ENCODE results near the gene GRB10. TPM values are rescaled to one million over a fixed set of nuclear protein-coding genes. Genes with fewer than 3 reads are reported as not detected.

The GRB10 gene
- total RNA-seq, 1 experiment from 2014 or later = 38.3 TPM

DNA sequence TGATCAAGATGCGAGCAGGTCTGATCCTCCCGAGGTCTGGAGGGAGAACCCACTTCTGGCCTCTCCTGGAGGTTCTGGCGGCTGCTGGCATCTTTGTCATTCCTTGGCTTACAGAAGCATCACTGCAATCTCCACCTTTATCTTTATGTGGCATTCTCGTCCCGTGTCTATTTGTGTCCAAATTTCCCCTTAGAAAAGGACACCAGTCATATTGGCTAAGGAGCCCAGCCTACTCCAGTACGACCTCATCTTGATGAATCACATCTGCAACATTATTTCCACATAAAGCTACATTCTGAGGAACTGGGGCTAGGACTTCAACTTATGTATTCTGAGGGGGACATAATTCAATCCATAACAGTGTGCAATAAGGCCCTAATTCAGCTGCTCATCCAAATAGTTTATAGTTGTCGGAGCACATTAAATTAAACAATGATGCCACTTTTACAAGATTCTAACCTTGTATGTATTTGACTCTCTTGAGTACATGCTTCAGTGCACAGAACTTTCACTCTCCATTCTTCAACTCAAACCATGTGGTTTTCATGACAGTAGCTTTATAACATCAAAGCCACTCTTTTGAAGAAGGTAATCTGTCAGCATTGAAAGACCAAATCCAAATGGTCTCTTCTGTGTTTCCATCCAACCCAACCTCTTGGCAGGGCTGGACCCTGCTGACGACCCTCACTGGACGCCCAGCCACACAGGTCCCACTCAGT is 131.3 kb downstream of the GRB10 start:
- TF ChIP-seq, protein P1, sequence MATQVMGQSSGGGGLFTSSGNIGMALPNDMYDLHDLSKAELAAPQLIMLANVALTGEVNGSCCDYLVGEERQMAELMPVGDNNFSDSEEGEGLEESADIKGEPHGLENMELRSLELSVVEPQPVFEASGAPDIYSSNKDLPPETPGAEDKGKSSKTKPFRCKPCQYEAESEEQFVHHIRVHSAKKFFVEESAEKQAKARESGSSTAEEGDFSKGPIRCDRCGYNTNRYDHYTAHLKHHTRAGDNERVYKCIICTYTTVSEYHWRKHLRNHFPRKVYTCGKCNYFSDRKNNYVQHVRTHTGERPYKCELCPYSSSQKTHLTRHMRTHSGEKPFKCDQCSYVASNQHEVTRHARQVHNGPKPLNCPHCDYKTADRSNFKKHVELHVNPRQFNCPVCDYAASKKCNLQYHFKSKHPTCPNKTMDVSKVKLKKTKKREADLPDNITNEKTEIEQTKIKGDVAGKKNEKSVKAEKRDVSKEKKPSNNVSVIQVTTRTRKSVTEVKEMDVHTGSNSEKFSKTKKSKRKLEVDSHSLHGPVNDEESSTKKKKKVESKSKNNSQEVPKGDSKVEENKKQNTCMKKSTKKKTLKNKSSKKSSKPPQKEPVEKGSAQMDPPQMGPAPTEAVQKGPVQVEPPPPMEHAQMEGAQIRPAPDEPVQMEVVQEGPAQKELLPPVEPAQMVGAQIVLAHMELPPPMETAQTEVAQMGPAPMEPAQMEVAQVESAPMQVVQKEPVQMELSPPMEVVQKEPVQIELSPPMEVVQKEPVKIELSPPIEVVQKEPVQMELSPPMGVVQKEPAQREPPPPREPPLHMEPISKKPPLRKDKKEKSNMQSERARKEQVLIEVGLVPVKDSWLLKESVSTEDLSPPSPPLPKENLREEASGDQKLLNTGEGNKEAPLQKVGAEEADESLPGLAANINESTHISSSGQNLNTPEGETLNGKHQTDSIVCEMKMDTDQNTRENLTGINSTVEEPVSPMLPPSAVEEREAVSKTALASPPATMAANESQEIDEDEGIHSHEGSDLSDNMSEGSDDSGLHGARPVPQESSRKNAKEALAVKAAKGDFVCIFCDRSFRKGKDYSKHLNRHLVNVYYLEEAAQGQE (IDR thresholded peaks at IDR 0.05; ENCODE audit: insufficient read depth in 1 of 2, low read depth in 2 of 2, low read length in 1 of 2) = no peak
- TF ChIP-seq, protein P2, sequence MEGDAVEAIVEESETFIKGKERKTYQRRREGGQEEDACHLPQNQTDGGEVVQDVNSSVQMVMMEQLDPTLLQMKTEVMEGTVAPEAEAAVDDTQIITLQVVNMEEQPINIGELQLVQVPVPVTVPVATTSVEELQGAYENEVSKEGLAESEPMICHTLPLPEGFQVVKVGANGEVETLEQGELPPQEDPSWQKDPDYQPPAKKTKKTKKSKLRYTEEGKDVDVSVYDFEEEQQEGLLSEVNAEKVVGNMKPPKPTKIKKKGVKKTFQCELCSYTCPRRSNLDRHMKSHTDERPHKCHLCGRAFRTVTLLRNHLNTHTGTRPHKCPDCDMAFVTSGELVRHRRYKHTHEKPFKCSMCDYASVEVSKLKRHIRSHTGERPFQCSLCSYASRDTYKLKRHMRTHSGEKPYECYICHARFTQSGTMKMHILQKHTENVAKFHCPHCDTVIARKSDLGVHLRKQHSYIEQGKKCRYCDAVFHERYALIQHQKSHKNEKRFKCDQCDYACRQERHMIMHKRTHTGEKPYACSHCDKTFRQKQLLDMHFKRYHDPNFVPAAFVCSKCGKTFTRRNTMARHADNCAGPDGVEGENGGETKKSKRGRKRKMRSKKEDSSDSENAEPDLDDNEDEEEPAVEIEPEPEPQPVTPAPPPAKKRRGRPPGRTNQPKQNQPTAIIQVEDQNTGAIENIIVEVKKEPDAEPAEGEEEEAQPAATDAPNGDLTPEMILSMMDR (IDR thresholded peaks at IDR 0.05) = no peak
- no peak for TF ChIP-seq SIN3A (IDR thresholded peaks at IDR 0.05; ENCODE audit: borderline replicate concordance, insufficient read depth, low read depth, low read length)
- no peak for TF ChIP-seq POLR2AphosphoS5 (IDR thresholded peaks at IDR 0.05; ENCODE audit: low read depth, low read length)
- TF ChIP-seq TCF7L2 (IDR thresholded peaks at IDR 0.05; ENCODE audit: low read depth, low read length) = no peak
- no peak overlapping the region for H3K4me3 ChIP-seq (ENCODE audit: low read depth in 2 of 2, low read length in 2 of 2)
- H3K4me1 ChIP-seq (ENCODE audit: control insufficient read depth, insufficient read depth, low read length) = no peaks in the 10 kb centered on the region
- no peaks in the 10 kb centered on the region for H3K36me3 ChIP-seq (ENCODE audit: control insufficient read depth, insufficient read depth, low read length)
- ChIA-PET CTCF (interaction anchor here (0.5 to 0.6 kb wide), 2 partner anchors 291 to 446 kb away, joined by 4 to 6 read pairs; no protein-coding TSS in a partner anchor), POLR2A (no interaction called here)
- TSS peak; percentile 29 for BruUV-seq (replicated peaks)
- H3K27me3 ChIP-seq (ENCODE audit: control insufficient read depth, insufficient read depth, low read length) = no peaks in the 10 kb centered on the region
- DNase-seq (ENCODE audit: low read depth, low spot score) = no peak
- ATAC-seq = no peak
- H3K9me3 ChIP-seq (ENCODE audit: control insufficient read depth, insufficient read depth, low read depth, low read length) = no peaks in the 10 kb centered on the region
- no peak overlapping the region for H3K27ac ChIP-seq (ENCODE audit: low read length)
- in situ Hi-C loops (cut with HindIII; ENCODE audit: low pct_unique_long_range_greater_than_20kb, low sequenced_read_pairs) = no loop called here
- intact Hi-C loops (cut with micrococcal nuclease; ENCODE audit: unreplicated experiment) = no loop called here

DNA sequence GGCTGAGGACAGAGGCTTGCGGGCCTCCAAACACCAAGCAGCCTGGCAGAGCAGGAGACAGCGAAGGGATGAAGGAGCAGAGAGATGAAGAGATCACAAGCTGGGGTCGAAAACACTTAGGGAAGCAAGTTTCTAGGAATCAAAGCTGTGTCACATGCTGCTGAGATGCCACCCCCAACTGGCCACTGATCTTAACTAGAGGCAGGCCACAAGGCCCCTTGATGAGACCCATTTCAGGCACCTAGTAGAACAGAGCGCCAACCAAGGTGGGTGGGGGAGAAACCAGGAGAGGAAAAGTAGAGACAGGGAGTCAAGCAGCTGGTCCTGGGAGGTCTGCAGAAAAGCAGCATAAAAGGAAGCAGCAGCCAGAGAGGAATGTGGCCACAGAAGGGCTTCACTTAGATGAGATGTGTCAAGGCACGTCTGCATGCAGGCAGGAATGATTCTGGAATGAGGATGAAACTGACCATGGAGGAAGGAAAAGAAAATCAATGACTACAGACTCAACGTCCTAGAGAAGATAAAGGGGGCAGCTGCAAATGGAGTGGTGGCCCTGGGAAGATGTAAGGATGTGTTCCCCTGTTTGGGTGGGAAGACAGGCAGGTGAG is 132.5 kb downstream of the GRB10 start:
- in situ Hi-C loops (cut with HindIII; ENCODE audit: low pct_unique_long_range_greater_than_20kb, low sequenced_read_pairs) = no loop called here

More for the DNA sequence above, 132.5 kb downstream of the GRB10 start:
- Histone ChIP-seq H3K27ac (ENCODE audit: low read length) (no peak overlapping the region), H3K4me1 (ENCODE audit: control insufficient read depth, insufficient read depth, low read length) (no peaks in the 10 kb centered on the region), H3K36me3 (ENCODE audit: control insufficient read depth, insufficient read depth, low read length) (no peaks in the 10 kb centered on the region), H3K27me3 (ENCODE audit: control insufficient read depth, insufficient read depth, low read length) (no peaks in the 10 kb centered on the region), H3K4me3 (ENCODE audit: low read depth in 2 of 2, low read length in 2 of 2) (no peak overlapping the region), H3K9me3 (ENCODE audit: control insufficient read depth, insufficient read depth, low read depth, low read length) (no peaks in the 10 kb centered on the region)
- CTCF ChIA-PET = no interaction called here
- DNase-seq (ENCODE audit: low read depth, low spot score) (no peak), ATAC-seq (no peak)
- BruUV-seq (replicated peaks) = no TSS peak
- TF ChIP-seq SIN3A (IDR thresholded peaks at IDR 0.05; ENCODE audit: borderline replicate concordance, insufficient read depth, low read depth, low read length) (no peak), POLR2AphosphoS5 (IDR thresholded peaks at IDR 0.05; ENCODE audit: low read depth, low read length) (no peak)
- TF ChIP-seq, protein P2 (IDR thresholded peaks at IDR 0.05) = no peak
- POLR2A ChIA-PET = no interaction called here
- intact Hi-C loops (cut with micrococcal nuclease; ENCODE audit: unreplicated experiment) = no loop called here
